IPS-18c (cell line): ENCODE data around the gene FCRL3.

Experiments
- H3K4me3 ChIP-seq: 2 replicates; pipeline ENCODE4 v1.7.0; 2013; ENCODE audit warnings: low read depth, mild to moderate bottlenecking, low read length, moderate library complexity; ENCODE audit not compliant: insufficient read depth
- H3K9me3 ChIP-seq: one replicate; pipeline ENCODE4 v1.6.1; 2013; ENCODE audit warnings: mild to moderate bottlenecking, low read length, moderate library complexity; ENCODE audit not compliant: control insufficient read depth, insufficient read depth

Gene FCRL3

GRCh38 chr1:157696966-157697628, 3.5 kb downstream of the FCRL3 start:
- H3K9me3 ChIP-seq = no peaks in the 10 kb centered on the region
- no peak overlapping the region for H3K4me3 ChIP-seq

- no peak overlapping the region for H3K4me3 ChIP-seq
- no peaks in the 10 kb centered on the region for H3K9me3 ChIP-seq
Observed at GRCh38 chr1:157695417-157695816, 5.2 kb downstream of the FCRL3 start.

DNA sequence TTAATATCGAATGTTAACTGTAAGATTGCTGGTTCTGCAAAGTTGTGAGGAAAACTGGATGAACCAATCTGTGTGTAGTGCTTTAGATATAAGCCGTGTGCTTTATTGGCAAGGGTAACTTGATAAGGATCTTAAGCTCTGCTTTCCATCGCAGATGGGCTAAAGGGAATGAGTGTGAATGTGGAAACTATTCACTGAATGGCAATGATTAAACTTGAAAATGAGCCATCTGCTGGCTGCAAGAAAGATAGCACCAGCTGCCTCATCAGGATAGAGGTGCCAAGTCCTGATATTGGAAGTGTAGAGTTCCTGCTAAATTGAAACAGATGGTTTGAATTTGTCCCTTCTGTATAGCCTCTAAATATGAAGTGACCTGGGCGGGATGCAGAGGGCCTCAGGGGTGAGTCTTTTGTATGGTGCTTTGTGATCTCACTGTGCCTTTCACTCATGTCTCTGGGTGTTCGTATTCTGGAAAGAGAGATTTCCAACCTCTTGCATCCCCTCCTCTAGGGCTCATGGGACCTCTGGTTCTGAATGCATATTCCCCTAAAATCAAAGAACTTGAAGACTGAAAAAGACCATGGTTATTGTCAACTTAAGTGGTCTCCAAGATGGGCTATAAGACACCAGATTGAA, 9.2 kb downstream of the FCRL3 start:
- H3K4me3 ChIP-seq = no peak overlapping the region
- no peaks in the 10 kb centered on the region for H3K9me3 ChIP-seq

GRCh38 chr1:157682710-157683437, 17.7 kb downstream of the FCRL3 start:
- H3K9me3 ChIP-seq = no peaks in the 10 kb centered on the region
- H3K4me3 ChIP-seq = no peak overlapping the region

DNA sequence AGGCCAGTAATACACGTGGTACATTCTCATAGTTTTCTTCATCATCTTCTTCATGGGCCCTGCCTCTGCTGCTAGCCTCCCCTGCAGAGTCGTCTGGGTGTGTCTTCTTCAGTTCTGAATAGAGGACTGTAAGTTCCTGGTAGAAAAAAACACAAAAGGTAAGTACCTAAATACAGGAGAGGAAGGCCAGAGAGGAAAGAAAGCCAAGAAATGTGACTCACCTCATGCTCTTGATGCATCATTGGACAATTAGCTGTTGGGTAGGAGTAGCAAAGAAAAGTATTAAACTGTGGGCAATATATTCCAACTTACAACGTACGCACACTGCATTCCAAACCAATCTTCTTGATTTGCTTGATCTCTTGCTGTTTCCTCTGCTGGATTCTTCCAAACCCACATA, 21.8 kb downstream of the FCRL3 start:
- no peak overlapping the region for H3K4me3 ChIP-seq
- H3K9me3 ChIP-seq = no peaks in the 10 kb centered on the region

DNA sequence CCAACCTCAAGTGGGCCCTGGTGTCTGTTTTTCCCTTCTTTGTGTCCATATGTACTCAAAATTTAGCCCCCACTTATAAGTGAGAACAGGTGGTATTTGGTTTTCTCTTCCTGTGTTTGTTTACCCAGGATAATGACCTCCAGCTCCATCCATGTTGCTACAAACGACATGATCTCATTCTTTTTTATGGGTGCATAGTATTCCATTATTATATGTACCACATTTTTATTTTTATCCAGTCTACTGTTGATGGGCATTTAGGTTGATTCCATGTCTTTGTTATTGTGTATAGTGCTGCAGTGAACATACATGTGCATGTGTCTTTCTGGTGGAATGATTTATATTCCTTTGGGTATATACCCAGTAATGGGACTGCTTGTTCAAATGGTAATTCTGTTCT, 27.6 kb downstream of the FCRL3 start:
- H3K9me3 ChIP-seq = no peaks in the 10 kb centered on the region
- no peak overlapping the region for H3K4me3 ChIP-seq

DNA sequence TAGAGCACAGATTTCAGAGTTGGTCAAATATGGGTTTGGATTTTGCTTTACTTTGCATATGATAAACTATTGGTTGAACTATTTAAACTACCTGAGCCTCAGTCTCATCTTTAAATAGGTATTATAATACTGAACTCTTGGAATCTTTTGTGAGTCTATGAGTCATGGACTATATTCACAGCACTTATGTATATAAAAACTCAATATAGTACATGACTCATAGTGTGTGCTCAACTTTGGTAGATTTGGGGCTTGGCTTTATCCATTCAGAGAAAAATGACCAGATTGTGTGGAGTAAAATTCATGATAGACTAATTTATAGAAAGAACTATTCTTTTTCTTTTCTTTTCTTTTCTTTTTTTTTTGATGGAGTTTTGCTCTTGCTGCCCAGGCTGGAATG, 28.7 kb downstream of the FCRL3 start:
- no peaks in the 10 kb centered on the region for H3K9me3 ChIP-seq
- no peak overlapping the region for H3K4me3 ChIP-seq

DNA sequence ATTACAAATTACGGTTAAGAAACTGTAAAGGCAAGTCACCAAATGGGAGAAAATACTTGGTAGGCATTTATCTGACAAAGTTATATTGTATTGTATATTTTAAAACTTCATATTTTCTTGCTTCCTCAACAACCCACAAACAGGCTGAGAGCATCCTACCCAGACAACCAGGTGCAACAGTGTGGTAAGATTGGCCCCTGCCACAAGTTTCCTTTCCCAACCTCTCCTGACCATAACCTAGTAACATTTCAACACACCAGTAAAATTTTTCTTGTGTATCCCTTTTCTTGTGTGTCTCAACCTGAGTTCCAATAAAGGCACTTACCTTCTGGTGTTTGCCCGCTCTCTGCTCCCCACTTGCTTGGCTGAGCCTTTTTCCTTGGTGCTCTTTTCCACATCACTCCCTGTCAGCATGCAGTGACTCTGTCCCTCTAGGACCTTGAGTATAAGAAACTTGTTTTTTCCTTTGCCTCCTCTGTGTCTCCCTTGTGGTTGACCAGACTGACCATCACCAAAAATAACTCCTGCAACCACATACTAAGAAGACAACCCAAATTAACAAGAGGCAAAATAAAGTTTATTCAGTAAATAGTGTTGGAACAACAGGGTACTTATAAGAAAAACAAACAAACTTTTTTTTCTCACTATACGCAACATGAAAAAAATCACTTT, 40.9 kb downstream of the FCRL3 start:
- no peak overlapping the region for H3K4me3 ChIP-seq
- peaks cover 3% of the 10 kb centered on the region for H3K9me3 ChIP-seq

GRCh38 chr1:157658571-157658970, 42.0 kb downstream of the FCRL3 start:
- peaks cover 3% of the 10 kb centered on the region for H3K9me3 ChIP-seq
- no peak overlapping the region for H3K4me3 ChIP-seq

DNA sequence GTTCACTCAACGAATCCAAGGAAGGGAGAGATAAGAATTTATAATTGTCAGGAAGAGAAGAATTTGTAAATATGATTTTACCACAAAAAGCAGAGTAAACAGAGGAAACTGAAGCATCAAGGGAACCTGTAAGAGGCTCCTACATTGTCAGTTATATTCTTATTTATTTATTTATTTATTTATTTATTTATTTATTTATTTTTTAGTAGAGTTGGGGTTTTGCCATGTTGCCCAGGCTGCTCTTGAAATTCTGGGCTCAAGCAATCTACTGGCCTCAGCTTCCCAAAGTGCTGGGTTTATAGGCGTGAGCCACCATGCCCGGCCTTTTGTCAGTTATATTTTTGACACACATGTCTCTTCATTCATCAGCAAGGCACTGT, 47.1 kb downstream of the FCRL3 start:
- no peaks in the 10 kb centered on the region for H3K9me3 ChIP-seq
- no peak overlapping the region for H3K4me3 ChIP-seq

- Histone ChIP-seq H3K4me3 (no peak overlapping the region), H3K9me3 (no peaks in the 10 kb centered on the region)
Observed at GRCh38 chr1:157652859-157653493, 47.6 kb downstream of the FCRL3 start.

DNA sequence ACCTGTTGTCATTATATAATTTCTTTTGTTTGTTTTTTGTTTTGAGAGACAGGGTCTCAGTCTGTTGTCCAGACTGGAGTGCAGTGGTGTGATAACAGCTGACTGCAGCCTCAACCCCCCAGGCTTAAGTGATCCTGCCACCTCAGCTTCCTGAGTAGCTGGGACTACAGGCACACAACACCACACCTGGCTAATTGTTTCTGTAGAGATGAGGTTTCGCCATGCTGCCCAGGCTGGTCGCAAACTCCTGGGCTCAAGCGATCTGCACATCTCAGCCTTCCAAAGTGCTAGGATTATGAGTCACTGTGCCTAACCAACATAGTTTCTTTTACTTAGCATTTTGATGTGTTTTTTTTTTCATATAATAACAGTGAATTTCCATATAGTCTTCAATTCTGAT, 52.3 kb downstream of the FCRL3 start:
- H3K9me3 ChIP-seq = no peaks in the 10 kb centered on the region
- no peak overlapping the region for H3K4me3 ChIP-seq

DNA sequence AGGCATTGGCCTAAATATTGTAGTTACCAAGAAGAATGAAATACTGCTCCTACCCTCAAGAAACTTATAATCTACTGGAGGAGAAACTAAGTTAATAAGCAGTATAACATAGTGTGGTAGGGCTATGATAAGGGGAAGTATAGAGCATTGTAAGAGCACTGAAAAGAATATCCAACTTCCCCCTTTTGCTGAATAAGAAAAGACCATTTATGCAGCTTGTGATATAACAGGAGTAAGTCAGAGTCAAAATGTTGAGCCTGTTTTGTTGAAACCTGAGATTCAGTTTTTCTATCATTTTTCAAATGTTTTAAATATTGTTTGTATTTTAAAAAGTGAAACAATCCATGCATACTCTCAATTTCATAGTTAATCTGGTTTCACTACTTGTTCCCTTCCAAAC, 54.4 kb downstream of the FCRL3 start:
- Histone ChIP-seq H3K9me3 (no peaks in the 10 kb centered on the region), H3K4me3 (no peak overlapping the region)

DNA sequence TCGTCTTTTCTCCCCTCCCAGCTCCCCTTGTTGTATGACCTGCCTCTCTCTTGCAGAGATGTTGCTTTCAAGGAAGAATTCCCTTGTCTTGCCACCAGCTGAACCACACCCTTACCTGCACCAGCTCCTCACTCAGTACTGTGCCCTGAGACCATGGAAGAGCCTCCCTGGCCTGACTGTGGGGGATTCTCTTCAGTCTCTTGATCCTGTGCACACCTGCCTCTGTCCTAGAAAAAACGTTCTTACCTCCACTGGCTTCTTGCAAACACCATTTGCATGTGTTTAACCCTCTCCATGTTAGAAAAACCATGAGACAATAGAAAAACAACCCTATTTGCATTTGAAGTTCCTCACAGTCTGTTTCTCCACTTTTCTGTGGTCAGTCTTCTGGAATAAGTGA, 59.4 kb downstream of the FCRL3 start:
- H3K4me3 ChIP-seq = no peak overlapping the region
- no peaks in the 10 kb centered on the region for H3K9me3 ChIP-seq

- H3K4me3 ChIP-seq = no peak overlapping the region
Observed at GRCh38 chr1:157639800-157640199, 60.8 kb downstream of the FCRL3 start.

DNA sequence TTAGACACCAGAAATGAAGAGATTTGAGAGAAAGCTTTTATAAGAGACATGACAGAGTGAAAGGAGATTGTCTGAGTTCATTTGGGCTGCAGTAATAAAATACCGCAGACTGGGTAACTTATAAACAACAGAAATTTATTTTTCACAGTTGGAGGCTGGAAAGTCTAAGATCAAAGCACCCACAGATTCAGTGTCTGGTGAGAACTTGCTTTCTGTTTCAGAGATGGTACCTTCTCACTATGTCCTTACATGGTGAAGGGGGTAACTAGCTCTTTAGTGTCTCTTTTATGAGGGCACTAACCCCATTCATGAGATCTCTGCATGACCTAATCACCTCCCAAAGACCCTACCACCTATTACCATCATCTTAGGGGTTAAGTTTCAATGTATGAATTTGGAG, 71.8 kb downstream of the FCRL3 start:
- Histone ChIP-seq H3K9me3 (no peaks in the 10 kb centered on the region), H3K4me3 (no peak overlapping the region)

More at GRCh38 chr1:157639800-157640199, 60.8 kb downstream of the FCRL3 start:
- no peaks in the 10 kb centered on the region for H3K9me3 ChIP-seq
